Mucosa of stomach (tissue), 1 donor: Measurements from ENCODE around the gene HSFX1.

Experiments
- H3K27me3 ChIP-seq: one replicate; pipeline ENCODE4 v1.7.0; 2013; ENCODE audit warnings: mild to moderate bottlenecking, low read length; ENCODE audit not compliant: control insufficient read depth, insufficient read depth
- H3K36me3 ChIP-seq: one replicate; pipeline ENCODE4 v1.7.0; 2013; ENCODE audit warnings: low read length; ENCODE audit not compliant: control insufficient read depth, insufficient read depth
- H3K4me1 ChIP-seq: one replicate; pipeline ENCODE4 v1.7.0; 2013; ENCODE audit warnings: mild to moderate bottlenecking, low read length; ENCODE audit not compliant: control insufficient read depth, insufficient read depth
- H3K4me3 ChIP-seq: one replicate; pipeline ENCODE4 v1.7.0; 2013; ENCODE audit warnings: low read length
- H3K9ac ChIP-seq: one replicate; pipeline ENCODE4 v1.7.0; 2013; ENCODE audit warnings: mild to moderate bottlenecking, low read length, moderate library complexity
- H3K9me3 ChIP-seq: one replicate; pipeline ENCODE4 v1.7.0; 2013; ENCODE audit warnings: mild to moderate bottlenecking, low read length, moderate library complexity; ENCODE audit not compliant: control insufficient read depth
- donor health status: Pancreatic carcinoma.

Gene HSFX1

GRCh38 chrX:149825424-149825823, 51.6 kb downstream of the HSFX1 start:
- H3K9ac ChIP-seq = no peak overlapping the region
- no peaks in the 10 kb centered on the region for H3K36me3 ChIP-seq
- H3K4me1 ChIP-seq = no peaks in the 10 kb centered on the region
- no peaks in the 10 kb centered on the region for H3K9me3 ChIP-seq
- H3K27me3 ChIP-seq = no peaks in the 10 kb centered on the region
- no peak overlapping the region for H3K4me3 ChIP-seq
